Stimulated activated CD8-positive, alpha-beta memory T cell treated with anti-CD3 and anti-CD28 coated beads, Interleukin-12 subunit alpha, Interleukin-12 subunit beta, amount 100 ng/mL, for 24 hours (primary cell): ENCODE measurements around the gene C2orf92.

Source experiments
- DNase-seq: peaks from one replicate; pipeline ENCODE4 v3.0.0-alpha.2; 2020; ENCODE audit errors: extremely low read depth

C2orf92 gene

GRCh38 chr2:97730245-97730644 lies 60.7 kb downstream of the C2orf92 start:
- no peak for DNase-seq

- no peak for DNase-seq
These were observed 61.9 kb downstream of the C2orf92 start for GRCh38 chr2:97731274-97732020.

GRCh38 chr2:97732436-97733340 lies 63.2 kb downstream of the C2orf92 start:
- no peak for DNase-seq

GRCh38 chr2:97733341-97734035 lies 64.0 kb downstream of the C2orf92 start:
- no peak for DNase-seq

- no peak for DNase-seq
These were observed 64.8 kb downstream of the C2orf92 start for GRCh38 chr2:97734061-97735051.

GRCh38 chr2:97735161-97735561 lies 65.6 kb downstream of the C2orf92 start:
- no peak for DNase-seq

GRCh38 chr2:97736185-97736584 lies 66.7 kb downstream of the C2orf92 start:
- DNase-seq = no peak

GRCh38 chr2:97736608-97737330 lies 67.3 kb downstream of the C2orf92 start:
- DNase-seq = no peak

- no peak for DNase-seq
These were observed 68.1 kb downstream of the C2orf92 start for GRCh38 chr2:97737421-97738178.

GRCh38 chr2:97738179-97739019 lies 68.9 kb downstream of the C2orf92 start:
- no peak for DNase-seq

GRCh38 chr2:97739020-97739892 lies 69.7 kb downstream of the C2orf92 start:
- no peak for DNase-seq

GRCh38 chr2:97739893-97740245 lies 70.4 kb downstream of the C2orf92 start:
- no peak for DNase-seq

- DNase-seq = no peak
These were observed 71.2 kb downstream of the C2orf92 start for GRCh38 chr2:97740590-97741182.

- DNase-seq = no peak
These were observed 71.7 kb downstream of the C2orf92 start for GRCh38 chr2:97741251-97741650.

GRCh38 chr2:97741686-97742085 lies 72.2 kb downstream of the C2orf92 start:
- no peak for DNase-seq

GRCh38 chr2:97742381-97742847 lies 72.9 kb downstream of the C2orf92 start:
- DNase-seq = no peak

- no peak for DNase-seq
These were observed 74.4 kb downstream of the C2orf92 start for GRCh38 chr2:97743913-97744312.
